Aorta (tissue), 5 donors: Measurements from ENCODE around the gene FRRS1L. TPM values are rescaled to one million over a fixed set of nuclear protein-coding genes. Genes with fewer than 3 reads are reported as not detected.

Source experiments
- ATAC-seq: fragments of 200-7000 bp; cut with Tn5 transposase; one replicate; pipeline ENCODE4 v1.9.1; 2022; ENCODE audit warnings: moderate library complexity; ENCODE audit not compliant: low FRiP score
- DNase-seq, 2 donors: peaks; one replicate each; pipeline ENCODE4 v3.0.0-alpha.2; 2020
- H3K27ac ChIP-seq, 2 donors: one replicate each; pipeline ENCODE4 v1.5.1; 2013; ENCODE audit warnings: low read length in 2 of 2, mild to moderate bottlenecking in 2 of 2, moderate library complexity in 2 of 2, control low read depth in 1 of 2, inconsistent platforms in 1 of 2, low read depth in 1 of 2
- H3K27me3 ChIP-seq, 2 donors: one replicate each; pipeline ENCODE4 v1.6.1; 2013; ENCODE audit warnings: control low read depth in 1 of 2, low read length in 1 of 2, mild to moderate bottlenecking in 1 of 2, moderate library complexity in 1 of 2; ENCODE audit not compliant: insufficient read depth in 2 of 2, control insufficient read depth in 1 of 2
- H3K36me3 ChIP-seq, 2 donors: one replicate each; pipeline ENCODE4 v1.6.1; 2013; ENCODE audit warnings: control low read depth in 1 of 2, low read length in 1 of 2, mild to moderate bottlenecking in 1 of 2; ENCODE audit not compliant: insufficient read depth in 2 of 2, control insufficient read depth in 1 of 2
- H3K4me1 ChIP-seq, 2 donors: one replicate each; pipeline ENCODE4 v1.6.1; 2013; ENCODE audit warnings: low read length in 2 of 2, control low read depth in 1 of 2, mild to moderate bottlenecking in 1 of 2, moderate library complexity in 1 of 2; ENCODE audit not compliant: insufficient read depth in 2 of 2, control insufficient read depth in 1 of 2
- H3K4me3 ChIP-seq, 2 donors: one replicate each; pipeline ENCODE4 v1.5.1; 2013; ENCODE audit warnings: low read length in 2 of 2, control low read depth in 1 of 2, mild to moderate bottlenecking in 1 of 2
- H3K9me3 ChIP-seq: one replicate; pipeline ENCODE4 v1.6.1; 2013; ENCODE audit warnings: mild to moderate bottlenecking, low read length; ENCODE audit not compliant: control insufficient read depth
- WGBS, 2 donors: extraction: QIAGEN DNeasy Blood & Tissue Kit; methylation state at CpG; one replicate each; pipeline ENCODE4 v1.1.7; 2013; 5-methylcytosine and 5-hydroxymethylcytosine counted together
- intact Hi-C, 2 donors: fragments of 100-400 bp; cut with DNase I; formaldehyde crosslinking; loops; one replicate each; pipeline versions ENCODE4 v1.14.2 to v1.15.0; 2022
- polyA plus RNA-seq, 2 donors: library from polyadenylated mRNA; stranded (reverse); fragments of 200-250 nt; gene quantifications; one replicate each; pipeline ENCODE4 v1.2.3, GENCODE V29; 2013
- total RNA-seq, 2 donors: library from RNA; stranded (reverse); fragmentation: NEBNext Ultra II Directional; extraction: Animal tissue kit (Norgen Biotek cat#: 25700); gene quantifications; one replicate each; pipeline ENCODE4 v1.2.1, GENCODE V29; 2021
- donor health status: healthy with polysubstance abuse.
- donor health status: Bipolar disorder and iron deficiency.
- donor health status: DM: no; HTN: no; CAD: no.
- donor health status: DM: no; HTN: no; CAD: no.
- donor health status: DM: yes; HTN: yes; CAD: no.

FRRS1L gene
- total and polyA plus RNA-seq, 4 donors: under 0.01 to 1.9 (median 0.29) TPM; not detected in 1

DNA sequence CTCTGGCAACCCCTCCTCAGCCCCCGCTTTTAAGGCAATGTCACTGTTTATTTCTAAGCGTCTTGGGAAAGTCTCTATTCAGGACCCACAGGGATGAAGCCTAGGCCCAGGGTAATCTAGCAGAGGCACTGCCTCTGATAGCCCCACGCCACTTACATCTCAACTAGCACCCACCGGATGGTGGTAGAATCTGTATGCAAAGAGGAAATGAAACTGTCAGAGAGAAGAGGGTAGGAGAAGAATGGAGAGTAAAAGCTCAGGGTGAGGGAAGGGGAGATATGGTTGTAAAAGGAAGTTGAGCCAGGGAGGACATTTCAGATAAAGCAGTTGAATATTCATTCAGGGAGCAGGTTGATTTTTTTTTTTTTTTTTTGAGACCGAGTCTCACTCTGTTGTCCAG lies 3.0 kb downstream of the FRRS1L start:
- intact Hi-C loops: no loop called here
- no peak for ATAC-seq
- H3K27ac ChIP-seq: no peak overlapping the region
- H3K9me3 ChIP-seq: peaks cover 3% of the 10 kb centered on the region
- no peak overlapping the region for H3K4me3 ChIP-seq
- H3K4me1 ChIP-seq: no peaks in the 10 kb centered on the region
- 85 to 91% methylated on average over 4 to 5 of the region's 5 CpGs for WGBS, 2 donors
- no peak for DNase-seq
- no peaks in the 10 kb centered on the region for H3K27me3 ChIP-seq
- no peaks in the 10 kb centered on the region for H3K36me3 ChIP-seq

DNA sequence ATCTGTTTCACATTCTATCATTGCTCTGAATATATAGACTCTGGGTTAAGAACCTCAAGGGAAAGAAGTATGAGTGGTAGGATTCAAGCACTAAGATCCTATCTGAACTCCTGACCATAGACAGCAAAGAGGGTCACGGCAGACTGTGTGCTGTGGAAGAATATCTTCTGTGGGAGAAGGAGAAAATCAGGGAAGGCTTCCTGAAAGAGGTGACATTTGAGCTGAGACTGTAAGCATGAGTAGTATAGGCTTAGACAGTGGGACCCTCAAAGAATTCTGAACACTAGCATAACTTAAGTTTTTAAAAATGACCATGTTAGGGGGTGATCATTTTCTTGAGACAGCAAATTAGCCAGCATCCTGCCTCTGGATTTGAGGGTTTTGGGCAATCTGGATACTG lies 3.9 kb downstream of the FRRS1L start:
- H3K27ac ChIP-seq: no peak overlapping the region
- DNase-seq (no peak), ATAC-seq (no peak)
- intact Hi-C loops: no loop called here
- H3K9me3 ChIP-seq: peaks cover 3% of the 10 kb centered on the region
- H3K4me3 ChIP-seq: no peak overlapping the region
- H3K27me3 ChIP-seq: no peaks in the 10 kb centered on the region
- no peaks in the 10 kb centered on the region for H3K4me1 ChIP-seq
- no peaks in the 10 kb centered on the region for H3K36me3 ChIP-seq
- WGBS, 2 donors: 93 to 100% methylated on average over 1 of the region's 1 CpG

DNA sequence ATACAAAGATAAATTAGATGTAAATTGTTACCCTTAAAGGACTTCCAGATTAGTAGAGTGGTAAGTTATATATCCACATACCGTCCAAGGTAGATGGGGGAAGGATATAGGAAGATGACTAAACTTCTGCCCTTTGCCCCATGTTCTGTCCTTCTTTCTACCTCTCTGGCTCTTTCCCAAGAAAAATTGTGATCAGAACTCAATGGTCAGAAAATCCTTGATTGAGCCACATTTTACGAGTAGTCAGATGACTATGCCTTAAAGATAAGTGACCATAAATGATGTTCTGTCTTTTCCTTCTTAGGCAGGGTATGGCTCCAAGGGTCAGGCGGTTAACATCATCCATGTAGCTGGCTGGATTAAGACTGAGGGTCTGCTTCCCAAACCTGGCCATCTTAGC lies 4.4 kb downstream of the FRRS1L start:
- ATAC-seq: no peak
- intact Hi-C loops: no loop called here
- H3K4me1 ChIP-seq: no peaks in the 10 kb centered on the region
- no peaks in the 10 kb centered on the region for H3K36me3 ChIP-seq
- no peak overlapping the region for H3K4me3 ChIP-seq
- H3K27ac ChIP-seq: no peak overlapping the region
- H3K27me3 ChIP-seq: no peaks in the 10 kb centered on the region
- WGBS, 2 donors: 80 to 99% methylated on average over 3 of the region's 3 CpGs
- peaks cover 3% of the 10 kb centered on the region for H3K9me3 ChIP-seq
- DNase-seq: no peak

DNA sequence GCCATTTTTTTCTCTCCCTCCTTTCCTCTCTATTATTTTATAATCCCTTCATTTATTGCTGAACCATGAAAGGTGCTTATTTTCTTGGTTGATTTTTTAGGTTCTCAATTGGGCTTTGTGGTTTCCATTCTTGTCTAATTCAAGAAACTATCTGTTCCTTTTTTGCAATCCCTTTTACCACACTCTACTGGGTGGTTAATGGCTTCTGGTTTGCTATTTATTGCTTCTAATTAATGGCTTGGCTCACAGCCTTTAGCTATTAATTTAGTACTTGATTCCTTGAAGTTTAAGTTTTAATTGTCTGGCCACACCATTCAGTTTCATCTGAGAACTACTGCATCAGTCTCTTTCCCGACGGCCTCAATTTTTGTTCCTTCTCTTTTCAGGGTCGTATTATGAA lies 5.6 kb downstream of the FRRS1L start:
- intact Hi-C loops: no loop called here
- H3K27ac ChIP-seq: no peak overlapping the region
- no peak overlapping the region for H3K4me3 ChIP-seq
- no peak for ATAC-seq
- 82 to 93% methylated on average over 3 of the region's 3 CpGs for WGBS, 2 donors
- H3K9me3 ChIP-seq: peaks cover 3% of the 10 kb centered on the region
- no peaks in the 10 kb centered on the region for H3K27me3 ChIP-seq
- H3K4me1 ChIP-seq: no peaks in the 10 kb centered on the region
- H3K36me3 ChIP-seq: no peaks in the 10 kb centered on the region
- no peak for DNase-seq

DNA sequence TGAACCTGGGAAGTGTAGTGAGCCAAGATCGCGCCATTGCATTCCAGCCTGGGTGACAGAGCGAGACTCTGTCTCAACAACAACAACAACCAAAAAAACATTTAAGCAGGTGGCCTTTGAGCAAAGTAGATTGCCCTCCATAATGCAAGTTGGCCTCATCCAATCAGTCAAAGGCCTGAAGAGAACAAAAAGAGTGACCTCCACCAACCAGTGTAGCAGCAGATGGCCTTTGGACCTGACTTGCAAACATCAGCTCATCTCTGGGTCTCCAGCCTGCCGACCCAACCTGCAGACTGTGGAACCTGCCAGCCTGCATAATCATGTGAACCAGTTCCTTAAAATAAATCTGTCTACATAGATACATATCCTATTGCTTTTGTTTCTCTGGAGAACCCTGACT lies 7.5 kb downstream of the FRRS1L start:
- Histone ChIP-seq H3K9me3 (no peaks in the 10 kb centered on the region), H3K27ac (no peak overlapping the region), H3K4me1 (no peaks in the 10 kb centered on the region), H3K27me3 (no peaks in the 10 kb centered on the region), H3K36me3 (no peaks in the 10 kb centered on the region), H3K4me3 (no peak overlapping the region)
- DNase-seq: no peak
- no peak for ATAC-seq
- intact Hi-C loops: no loop called here
- WGBS, 2 donors: 91 to 94% methylated on average over 4 of the region's 4 CpGs

DNA sequence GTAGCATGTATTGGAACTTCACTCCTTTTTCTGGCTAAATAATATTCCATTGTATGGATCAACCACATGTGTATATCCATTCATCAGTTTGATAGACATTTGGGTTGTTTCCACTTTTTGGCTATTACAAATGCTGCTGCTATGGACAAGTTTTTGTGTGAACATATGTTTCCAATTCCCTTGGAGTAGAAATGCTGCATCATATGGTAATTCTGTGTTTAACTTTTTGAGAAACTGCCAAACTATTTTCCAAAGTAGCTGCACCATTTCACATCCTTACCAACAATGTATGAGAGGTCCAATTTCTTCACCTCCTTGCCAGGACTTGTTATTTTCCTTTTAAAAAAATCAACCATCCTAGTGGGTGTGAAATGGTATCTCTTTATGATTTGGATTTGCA lies 8.4 kb downstream of the FRRS1L start:
- ATAC-seq (no peak), DNase-seq (no peak)
- Histone ChIP-seq H3K4me3 (no peak overlapping the region), H3K4me1 (no peaks in the 10 kb centered on the region), H3K27me3 (no peaks in the 10 kb centered on the region), H3K27ac (no peak overlapping the region), H3K9me3 (peaks cover 2% of the 10 kb centered on the region), H3K36me3 (no peaks in the 10 kb centered on the region)
- intact Hi-C loops: no loop called here

DNA sequence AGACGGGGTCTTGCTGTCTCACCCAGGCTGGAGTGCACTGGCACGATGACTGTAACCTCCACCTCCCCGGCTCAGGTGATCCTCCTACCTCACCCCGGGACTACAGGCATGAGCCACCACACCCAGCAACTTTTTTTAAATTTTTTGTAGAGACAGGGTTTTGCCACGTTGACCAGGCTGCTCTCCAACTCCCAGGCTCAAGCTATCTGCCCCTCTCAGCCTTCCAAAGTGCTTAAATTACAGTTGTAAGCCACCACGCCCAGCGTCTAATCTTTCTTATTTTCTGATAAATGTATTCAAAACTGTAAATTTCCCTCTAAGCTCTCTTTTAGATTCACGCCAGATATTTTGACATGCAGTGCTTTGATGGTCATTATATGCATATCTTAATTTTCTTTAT lies 10.3 kb downstream of the FRRS1L start:
- WGBS, 2 donors: 79 to 83% methylated on average over 8 of the region's 8 CpGs
- Histone ChIP-seq H3K9me3 (peaks cover 3% of the 10 kb centered on the region), H3K27ac (no peak overlapping the region), H3K27me3 (no peaks in the 10 kb centered on the region), H3K4me1 (no peaks in the 10 kb centered on the region), H3K4me3 (no peak overlapping the region), H3K36me3 (no peaks in the 10 kb centered on the region)
- ATAC-seq (no peak), DNase-seq (no peak)
- intact Hi-C loops: no loop called here

DNA sequence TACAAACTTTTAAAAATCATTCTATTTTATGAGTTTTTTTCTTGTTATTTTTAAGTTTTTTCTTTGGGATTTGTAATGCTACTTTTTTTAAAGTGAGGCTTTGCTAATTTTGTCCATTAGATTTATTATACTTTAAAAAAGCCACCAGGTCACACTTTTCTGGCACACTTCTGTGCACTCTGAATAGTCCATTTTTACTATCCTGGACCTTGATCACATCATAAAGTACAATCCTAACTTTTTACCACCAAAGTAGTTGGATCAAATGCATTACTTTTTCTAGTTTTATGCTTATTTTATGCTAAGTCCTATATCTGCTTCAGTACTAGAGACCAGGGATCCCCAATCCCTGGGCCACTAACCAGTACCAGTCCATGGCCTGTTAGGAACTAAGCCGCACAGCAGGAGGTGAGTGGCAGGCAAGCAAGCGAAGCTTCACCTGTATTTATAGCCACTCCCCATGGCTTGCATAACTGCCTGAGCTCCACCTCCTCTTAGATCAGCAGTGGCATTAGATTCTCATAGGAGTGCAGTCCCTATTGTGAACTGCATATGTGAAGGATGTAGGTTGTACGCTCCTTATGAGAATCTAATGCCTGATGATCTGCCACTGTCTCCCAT lies 16.0 kb downstream of the FRRS1L start:
- no peaks in the 10 kb centered on the region for H3K27me3 ChIP-seq
- DNase-seq (no peak), ATAC-seq (no peak)
- intact Hi-C loops: no loop called here
- no peaks in the 10 kb centered on the region for H3K36me3 ChIP-seq
- H3K4me3 ChIP-seq: no peak overlapping the region
- peaks cover 3% of the 10 kb centered on the region for H3K9me3 ChIP-seq
- 93 to 94% methylated on average over 3 of the region's 3 CpGs for WGBS, 2 donors
- no peaks in the 10 kb centered on the region for H3K4me1 ChIP-seq
- no peak overlapping the region for H3K27ac ChIP-seq

DNA sequence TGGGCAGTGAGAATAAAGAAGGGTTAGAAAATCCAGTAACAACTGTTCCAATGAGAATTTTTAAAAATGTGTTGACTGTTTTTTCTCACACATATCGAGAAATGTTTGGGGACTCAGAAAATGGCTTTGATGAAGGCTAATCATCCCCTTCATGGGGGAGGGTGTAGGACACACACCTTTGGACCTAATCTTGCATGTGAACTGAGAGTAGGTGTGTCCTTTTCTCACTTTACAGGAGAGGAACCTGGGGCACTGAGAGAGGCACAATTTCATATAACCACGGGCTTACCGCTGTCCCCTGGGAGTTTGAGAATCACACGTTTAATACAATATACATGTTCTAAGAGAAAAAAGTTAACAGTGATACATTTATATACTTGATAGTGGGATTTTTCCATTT lies 17.3 kb downstream of the FRRS1L start:
- no peak for ATAC-seq
- 86 to 90% methylated on average over 4 of the region's 4 CpGs for WGBS, 2 donors
- no peak overlapping the region for H3K4me3 ChIP-seq
- H3K4me1 ChIP-seq: no peaks in the 10 kb centered on the region
- no peak for DNase-seq
- no peak overlapping the region for H3K27ac ChIP-seq
- H3K9me3 ChIP-seq: peaks cover 3% of the 10 kb centered on the region
- no peaks in the 10 kb centered on the region for H3K27me3 ChIP-seq
- intact Hi-C loops: no loop called here
- H3K36me3 ChIP-seq: no peaks in the 10 kb centered on the region
